Measurements from ENCODE around the gene RND3. TPM values are rescaled to one million over a fixed set of nuclear protein-coding genes. Genes with fewer than 3 reads are reported as not detected.

RND3 gene
- total RNA-seq, 1 donor from 2014 or later = 54.3 TPM

GRCh38 chr2:150445398-150445797 is 42.1 kb downstream of the RND3 start:
- TF ChIP-seq CTCF (conservative IDR thresholded peaks at IDR 0.05) = no peak
- Mint-ChIP-seq H3K4me1 (peaks cover 5% of the 10 kb centered on the region), H3K27ac (ENCODE audit: unreplicated experiment) (no peak overlapping the region), H3K4me3 (no peak overlapping the region), H3K9me3 (peaks cover 7% of the 10 kb centered on the region), H3K36me3 (ENCODE audit: low read depth) (peaks cover 4% of the 10 kb centered on the region), H3K27me3 (ENCODE audit: low read depth) (no peaks in the 10 kb centered on the region)
- DNase-seq (ENCODE audit: low read depth, low spot score) = no peak

GRCh38 chr2:150442484-150442883 is 45.0 kb downstream of the RND3 start:
- no peak for TF ChIP-seq CTCF (conservative IDR thresholded peaks at IDR 0.05)
- Mint-ChIP-seq H3K9me3 (peaks cover 7% of the 10 kb centered on the region), H3K4me3 (no peak overlapping the region), H3K27ac (ENCODE audit: unreplicated experiment) (no peak overlapping the region), H3K4me1 (no peaks in the 10 kb centered on the region), H3K36me3 (ENCODE audit: low read depth) (peaks cover 4% of the 10 kb centered on the region), H3K27me3 (ENCODE audit: low read depth) (no peaks in the 10 kb centered on the region)
- DNase-seq (ENCODE audit: low read depth, low spot score) = no peak

- no peak for TF ChIP-seq CTCF (conservative IDR thresholded peaks at IDR 0.05)
- Mint-ChIP-seq H3K36me3 (ENCODE audit: low read depth) (peaks cover 4% of the 10 kb centered on the region), H3K27me3 (ENCODE audit: low read depth) (no peaks in the 10 kb centered on the region), H3K4me1 (no peaks in the 10 kb centered on the region), H3K4me3 (no peak overlapping the region), H3K27ac (ENCODE audit: unreplicated experiment) (no peak overlapping the region), H3K9me3 (peaks cover 7% of the 10 kb centered on the region)
- DNase-seq (ENCODE audit: low read depth, low spot score) = no peak
Observed at GRCh38 chr2:150441784-150442183, 45.7 kb downstream of the RND3 start.

GRCh38 chr2:150441226-150441625 is 46.2 kb downstream of the RND3 start:
- DNase-seq (ENCODE audit: low read depth, low spot score) = no peak
- TF ChIP-seq CTCF (conservative IDR thresholded peaks at IDR 0.05) = no peak
- Mint-ChIP-seq H3K4me3 (no peak overlapping the region), H3K4me1 (no peaks in the 10 kb centered on the region), H3K27me3 (ENCODE audit: low read depth) (no peaks in the 10 kb centered on the region), H3K27ac (ENCODE audit: unreplicated experiment) (no peak overlapping the region), H3K9me3 (peaks cover 9% of the 10 kb centered on the region), H3K36me3 (ENCODE audit: low read depth) (peaks cover 4% of the 10 kb centered on the region)

GRCh38 chr2:150438654-150439053 is 48.8 kb downstream of the RND3 start:
- H3K9me3 Mint-ChIP-seq = peaks cover 8% of the 10 kb centered on the region
- no peaks in the 10 kb centered on the region for H3K27me3 Mint-ChIP-seq (ENCODE audit: low read depth)
- no peak overlapping the region for H3K27ac Mint-ChIP-seq (ENCODE audit: unreplicated experiment)
- peaks cover 6% of the 10 kb centered on the region for H3K36me3 Mint-ChIP-seq (ENCODE audit: low read depth)
- DNase-seq (ENCODE audit: low read depth, low spot score) = no peak
- no peak for TF ChIP-seq CTCF (conservative IDR thresholded peaks at IDR 0.05)
- no peaks in the 10 kb centered on the region for H3K4me1 Mint-ChIP-seq
- no peak overlapping the region for H3K4me3 Mint-ChIP-seq

GRCh38 chr2:150438041-150438440 is 49.4 kb downstream of the RND3 start:
- Mint-ChIP-seq H3K9me3 (peaks cover 8% of the 10 kb centered on the region), H3K36me3 (ENCODE audit: low read depth) (peaks cover 6% of the 10 kb centered on the region), H3K27me3 (ENCODE audit: low read depth) (no peaks in the 10 kb centered on the region), H3K4me3 (no peak overlapping the region), H3K4me1 (no peaks in the 10 kb centered on the region), H3K27ac (ENCODE audit: unreplicated experiment) (no peak overlapping the region)
- no peak for TF ChIP-seq CTCF (conservative IDR thresholded peaks at IDR 0.05)
- no peak for DNase-seq (ENCODE audit: low read depth, low spot score)

Data from neural crest cell (in vitro differentiated cells).